ENCODE data around the gene ANKEF1. TPM values are rescaled to one million over a fixed set of nuclear protein-coding genes. Genes with fewer than 3 reads are reported as not detected.

ANKEF1 gene
- total and polyA plus RNA-seq, 4 donors = 2.0 to 8.4 (median 5.6) TPM

DNA sequence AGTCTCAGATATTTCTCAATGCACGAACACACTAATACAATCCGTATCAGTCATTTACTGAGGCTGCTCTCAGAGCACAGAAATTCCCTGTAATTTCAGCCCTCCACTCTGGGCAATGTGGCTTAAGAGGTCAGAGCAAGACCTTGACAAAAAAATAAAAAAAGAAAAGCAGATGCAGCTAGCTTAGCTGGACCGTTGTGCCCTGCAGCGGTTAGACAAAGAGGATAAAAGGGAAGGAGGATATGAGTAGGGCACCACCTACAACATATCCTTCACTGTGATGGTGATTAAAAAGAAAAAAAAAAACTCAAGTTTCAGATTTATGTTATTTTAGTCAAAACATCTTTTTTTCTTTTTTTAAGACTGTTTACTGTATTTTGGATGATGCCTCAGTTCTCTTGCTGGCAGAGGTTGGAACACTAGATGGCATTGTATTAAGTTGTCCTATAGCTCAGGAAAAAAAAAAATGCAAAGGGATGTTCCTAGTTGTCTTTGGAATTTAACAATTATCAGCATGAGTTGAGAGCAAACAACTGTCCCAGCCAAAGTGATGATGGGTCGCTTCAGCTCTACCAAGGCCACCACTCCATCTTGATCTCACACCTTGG lies 59.9 kb downstream of the ANKEF1 start:
- Histone ChIP-seq H3K27me3 (ENCODE audit: control insufficient read depth in 3 of 3, insufficient read depth in 3 of 3, low read length in 2 of 3) (no peaks in the 10 kb centered on the region), H3K9me3 (ENCODE audit: control insufficient read depth in 4 of 4, insufficient read depth in 3 of 4, low read length in 3 of 4) (no peaks in the 10 kb centered on the region), H3K4me1 (ENCODE audit: control insufficient read depth in 5 of 5, insufficient read depth in 5 of 5, low read length in 5 of 5) (no peaks in the 10 kb centered on the region), H3K36me3 (ENCODE audit: control insufficient read depth in 4 of 4, insufficient read depth in 4 of 4, low read length in 4 of 4) (no peaks in the 10 kb centered on the region), H3K27ac (ENCODE audit: low read depth in 1 of 2, low read length in 1 of 2) (no peak overlapping the region), H3K4me3 (no peak overlapping the region), H3K9ac (ENCODE audit: insufficient read depth in 1 of 2, low read length in 2 of 2) (no peak overlapping the region)
- ATAC-seq (ENCODE audit: insufficient read depth, low FRiP score) (no peak), DNase-seq (no peak)
- WGBS, 2 donors = 82 to 86% methylated on average over 5 of the region's 5 CpGs
- TF ChIP-seq, protein P1, sequence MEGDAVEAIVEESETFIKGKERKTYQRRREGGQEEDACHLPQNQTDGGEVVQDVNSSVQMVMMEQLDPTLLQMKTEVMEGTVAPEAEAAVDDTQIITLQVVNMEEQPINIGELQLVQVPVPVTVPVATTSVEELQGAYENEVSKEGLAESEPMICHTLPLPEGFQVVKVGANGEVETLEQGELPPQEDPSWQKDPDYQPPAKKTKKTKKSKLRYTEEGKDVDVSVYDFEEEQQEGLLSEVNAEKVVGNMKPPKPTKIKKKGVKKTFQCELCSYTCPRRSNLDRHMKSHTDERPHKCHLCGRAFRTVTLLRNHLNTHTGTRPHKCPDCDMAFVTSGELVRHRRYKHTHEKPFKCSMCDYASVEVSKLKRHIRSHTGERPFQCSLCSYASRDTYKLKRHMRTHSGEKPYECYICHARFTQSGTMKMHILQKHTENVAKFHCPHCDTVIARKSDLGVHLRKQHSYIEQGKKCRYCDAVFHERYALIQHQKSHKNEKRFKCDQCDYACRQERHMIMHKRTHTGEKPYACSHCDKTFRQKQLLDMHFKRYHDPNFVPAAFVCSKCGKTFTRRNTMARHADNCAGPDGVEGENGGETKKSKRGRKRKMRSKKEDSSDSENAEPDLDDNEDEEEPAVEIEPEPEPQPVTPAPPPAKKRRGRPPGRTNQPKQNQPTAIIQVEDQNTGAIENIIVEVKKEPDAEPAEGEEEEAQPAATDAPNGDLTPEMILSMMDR (IDR thresholded peaks at IDR 0.05; ENCODE audit: control extremely low read depth, extremely low read depth) = no peak

DNA sequence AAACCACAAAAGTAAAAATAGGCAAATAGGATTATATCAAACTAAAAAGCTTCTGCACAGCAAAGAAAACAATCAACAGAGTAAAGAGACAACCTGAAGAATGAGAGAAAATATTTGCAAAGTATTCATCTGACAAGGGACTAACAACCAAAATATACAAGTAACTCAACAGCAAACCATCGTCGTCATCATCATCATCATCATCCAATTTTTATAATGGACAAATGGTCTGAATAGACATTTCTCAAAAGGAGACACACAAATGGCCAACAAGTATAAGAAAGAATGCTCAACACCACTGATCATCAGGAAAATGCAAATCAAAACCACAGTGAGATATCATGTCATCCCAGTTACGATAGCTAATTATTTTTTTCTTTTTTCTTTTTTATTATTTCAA lies 62.0 kb downstream of the ANKEF1 start:
- no peaks in the 10 kb centered on the region for H3K27me3 ChIP-seq (ENCODE audit: control insufficient read depth in 3 of 3, insufficient read depth in 3 of 3, low read length in 2 of 3)
- no peak overlapping the region for H3K27ac ChIP-seq (ENCODE audit: low read depth in 1 of 2, low read length in 1 of 2)
- TF ChIP-seq, protein P1 (IDR thresholded peaks at IDR 0.05; ENCODE audit: control extremely low read depth, extremely low read depth) = no peak
- 93 to 95% methylated on average over 3 of the region's 3 CpGs for WGBS, 2 donors
- no peaks in the 10 kb centered on the region for H3K9me3 ChIP-seq (ENCODE audit: control insufficient read depth in 4 of 4, insufficient read depth in 3 of 4, low read length in 3 of 4)
- no peak for DNase-seq
- no peak for ATAC-seq (ENCODE audit: insufficient read depth, low FRiP score)
- no peak overlapping the region for H3K9ac ChIP-seq (ENCODE audit: insufficient read depth in 1 of 2, low read length in 2 of 2)
- H3K4me1 ChIP-seq (ENCODE audit: control insufficient read depth in 5 of 5, insufficient read depth in 5 of 5, low read length in 5 of 5) = no peaks in the 10 kb centered on the region
- H3K4me3 ChIP-seq = no peak overlapping the region
- no peaks in the 10 kb centered on the region for H3K36me3 ChIP-seq (ENCODE audit: control insufficient read depth in 4 of 4, insufficient read depth in 4 of 4, low read length in 4 of 4)

DNA sequence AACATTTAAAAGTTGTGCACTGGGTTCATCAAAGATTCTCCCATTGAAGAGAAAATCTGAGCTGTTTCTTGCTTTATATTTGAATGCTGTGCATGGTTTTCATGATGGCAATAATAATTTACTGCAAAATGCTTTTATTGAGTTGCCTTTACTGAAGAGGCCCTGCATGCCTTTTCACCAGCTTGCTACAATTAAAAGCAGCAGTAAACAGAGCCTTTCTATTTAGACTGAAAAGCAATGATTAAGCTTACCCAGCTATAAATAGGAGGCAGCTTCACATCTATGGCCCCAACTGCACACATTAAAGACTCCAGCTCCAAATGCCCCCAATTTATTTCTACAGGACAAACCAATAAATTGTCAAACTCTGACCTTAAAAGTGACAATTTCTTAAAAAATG lies 70.3 kb downstream of the ANKEF1 start:
- no peak overlapping the region for H3K27ac ChIP-seq (ENCODE audit: low read depth in 1 of 2, low read length in 1 of 2)
- no peak overlapping the region for H3K9ac ChIP-seq (ENCODE audit: insufficient read depth in 1 of 2, low read length in 2 of 2)
- no peak overlapping the region for H3K4me3 ChIP-seq
- H3K4me1 ChIP-seq (ENCODE audit: control insufficient read depth in 5 of 5, insufficient read depth in 5 of 5, low read length in 5 of 5) = no peaks in the 10 kb centered on the region
- no peak for DNase-seq
- no peaks in the 10 kb centered on the region for H3K36me3 ChIP-seq (ENCODE audit: control insufficient read depth in 4 of 4, insufficient read depth in 4 of 4, low read length in 4 of 4)
- no peaks in the 10 kb centered on the region for H3K27me3 ChIP-seq (ENCODE audit: control insufficient read depth in 3 of 3, insufficient read depth in 3 of 3, low read length in 2 of 3)
- TF ChIP-seq, protein P1 (IDR thresholded peaks at IDR 0.05; ENCODE audit: control extremely low read depth, extremely low read depth) = no peak
- no peak for ATAC-seq (ENCODE audit: insufficient read depth, low FRiP score)
- peaks cover 0 to 3% (median under 1%) of the 10 kb centered on the region in 4 donors for H3K9me3 ChIP-seq (ENCODE audit: control insufficient read depth in 4 of 4, insufficient read depth in 3 of 4, low read length in 3 of 4)

Small RNA genes within 50 kb of the gene (small RNA-seq; reads per million reads assigned to genes)
- not detected for gene RF00017 (ENCODE audit: low replicate concordance)

Other genes starting within 250 kb of the ANKEF1 start
- gene PAK5, start 195.9 kb upstream of the ANKEF1 start, total RNA-seq = under 1 TPM; 0.28 to 0.51 TPM
- under 1 TPM; 0.03 to 0.04 TPM for gene PAK5, start 195.9 kb upstream of the ANKEF1 start, polyA plus RNA-seq
- gene SNAP25, start 183.8 kb downstream of the ANKEF1 start, total RNA-seq = 1 to 10 TPM in 1 of 2 donors, under 1 TPM in 1; 0.95 to 5.4 TPM
- gene SNAP25, start 183.8 kb downstream of the ANKEF1 start, polyA plus RNA-seq = under 1 TPM; 0.14 to 0.75 TPM